Brain microvascular endothelial cell (primary cell): ENCODE data around the gene OR6B2.
"Not testable (repeated sequence)": the region's sequence is repeated elsewhere in the genome, so short reads cannot be mapped to it uniquely, and the experiment has no call there.

Source experiments
- DNase-seq: peaks from one replicate; pipeline ENCODE4 v3.0.0-alpha.2; 2020
- H3K27ac ChIP-seq: fragments of 250-450 bp; sonication (Bioruptor Pico); 2 replicates; pipeline ENCODE4 v1.5.1; 2020; ENCODE audit warnings: mild to moderate bottlenecking, moderate library complexity
- H3K27me3 ChIP-seq: fragments of 250-450 bp; sonication (Bioruptor Pico); replicated peaks from 2 replicates; pipeline ENCODE4 v1.5.1; 2020; ENCODE audit warnings: mild to moderate bottlenecking
- H3K36me3 ChIP-seq: fragments of 250-450 bp; sonication (Bioruptor Pico); replicated peaks from 2 replicates; pipeline ENCODE4 v1.5.1; 2020; ENCODE audit warnings: mild to moderate bottlenecking
- H3K4me3 ChIP-seq: 2 replicates; pipeline ENCODE4 v1.5.1; 2011; ENCODE audit warnings: low read depth, mild to moderate bottlenecking, control low read depth, low read length, moderate library complexity
- CTCF ChIP-seq: IDR thresholded peaks from 2 replicates; pipeline ENCODE4 v1.5.1; 2011; ENCODE audit warnings: low read depth, mild to moderate bottlenecking, moderate library complexity, low read length, control low read depth, inconsistent platforms; ENCODE audit errors: missing control alignments
- in situ Hi-C: cut with HindIII; loops from 2 replicates; pipeline ENCODE4 v1.10.0; 2017; ENCODE audit warnings: low sequenced_read_pairs, low pct_ligation_motif_present

Gene OR6B2

GRCh38 chr2:240048237-240048636 is 18.0 kb upstream of the OR6B2 start:
- no peaks in the 10 kb centered on the region for H3K27me3 ChIP-seq
- TF ChIP-seq CTCF = no peak
- in situ Hi-C loops = no loop called here

GRCh38 chr2:240045098-240045497 is 14.9 kb upstream of the OR6B2 start:
- in situ Hi-C loops = no loop called here
- no peak for DNase-seq
- Histone ChIP-seq H3K27ac (no peak overlapping the region), H3K4me3 (no peak overlapping the region), H3K27me3 (no peaks in the 10 kb centered on the region), H3K36me3 (no peaks in the 10 kb centered on the region)
- no peak for TF ChIP-seq CTCF

More at GRCh38 chr2:240048237-240048636, 18.0 kb upstream of the OR6B2 start:
- Histone ChIP-seq H3K4me3 (no peak overlapping the region), H3K27ac (no peak overlapping the region), H3K36me3 (no peaks in the 10 kb centered on the region)
- DNase-seq = no peak

GRCh38 chr2:240044096-240044495 is 13.9 kb upstream of the OR6B2 start:
- H3K27me3 ChIP-seq, H3K27ac ChIP-seq, DNase-seq, H3K36me3 ChIP-seq, in situ Hi-C loops, H3K4me3 ChIP-seq: not testable (repeated sequence)

- TF ChIP-seq CTCF = no peak
- Histone ChIP-seq H3K4me3 (no peak overlapping the region), H3K36me3 (no peaks in the 10 kb centered on the region), H3K27me3 (no peaks in the 10 kb centered on the region), H3K27ac (no peak overlapping the region)
- in situ Hi-C loops = no loop called here
- DNase-seq = no peak
Measured at GRCh38 chr2:240043279-240043989, 13.2 kb upstream of the OR6B2 start.

- no peak for DNase-seq
- no peaks in the 10 kb centered on the region for H3K36me3 ChIP-seq
- in situ Hi-C loops = no loop called here
- TF ChIP-seq CTCF = no peak
- no peak overlapping the region for H3K4me3 ChIP-seq
- no peak overlapping the region for H3K27ac ChIP-seq
- H3K27me3 ChIP-seq = no peaks in the 10 kb centered on the region
Measured at GRCh38 chr2:240042740-240043139, 12.5 kb upstream of the OR6B2 start.

GRCh38 chr2:240041363-240041762 is 11.1 kb upstream of the OR6B2 start:
- DNase-seq = no peak
- H3K27me3 ChIP-seq = peaks cover 2% of the 10 kb centered on the region
- H3K36me3 ChIP-seq = no peaks in the 10 kb centered on the region
- in situ Hi-C loops = no loop called here
- no peak overlapping the region for H3K27ac ChIP-seq
- H3K4me3 ChIP-seq = no peak overlapping the region
- TF ChIP-seq CTCF = no peak
